ENCODE measurements around the gene ZNF441.
"Not testable (repeated sequence)": the region's sequence is repeated elsewhere in the genome, so short reads cannot be mapped to it uniquely, and the experiment has no call there.

Gene ZNF441

DNA sequence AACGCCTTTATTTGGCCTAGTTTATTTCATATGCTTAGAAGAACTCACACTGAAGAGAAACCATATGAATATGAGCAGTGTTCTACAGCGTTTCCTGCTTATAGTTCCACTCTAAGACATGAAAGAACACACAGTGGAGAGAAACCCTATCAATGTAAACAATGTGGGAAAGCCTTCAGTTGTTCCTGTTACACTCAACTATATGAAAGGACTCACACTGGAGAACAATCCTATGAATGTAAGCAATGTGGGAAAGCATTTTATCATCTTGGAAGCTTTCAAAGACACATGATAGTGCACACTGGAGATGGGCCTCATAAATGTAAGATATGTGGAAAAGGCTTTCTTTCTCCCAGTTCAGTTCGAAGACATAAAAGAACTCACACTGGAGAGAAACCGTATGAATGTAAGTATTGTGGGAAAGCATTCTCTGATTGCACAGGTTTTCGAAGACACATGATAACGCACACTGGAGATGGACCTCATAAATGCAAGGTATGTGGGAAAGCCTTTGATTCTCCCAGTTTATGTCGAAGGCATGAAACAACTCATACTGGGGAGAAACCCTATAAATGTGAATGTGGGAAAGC lies 13.7 kb downstream of the ZNF441 start:
- no peak for DNase-seq (ENCODE audit: low spot score)

DNA sequence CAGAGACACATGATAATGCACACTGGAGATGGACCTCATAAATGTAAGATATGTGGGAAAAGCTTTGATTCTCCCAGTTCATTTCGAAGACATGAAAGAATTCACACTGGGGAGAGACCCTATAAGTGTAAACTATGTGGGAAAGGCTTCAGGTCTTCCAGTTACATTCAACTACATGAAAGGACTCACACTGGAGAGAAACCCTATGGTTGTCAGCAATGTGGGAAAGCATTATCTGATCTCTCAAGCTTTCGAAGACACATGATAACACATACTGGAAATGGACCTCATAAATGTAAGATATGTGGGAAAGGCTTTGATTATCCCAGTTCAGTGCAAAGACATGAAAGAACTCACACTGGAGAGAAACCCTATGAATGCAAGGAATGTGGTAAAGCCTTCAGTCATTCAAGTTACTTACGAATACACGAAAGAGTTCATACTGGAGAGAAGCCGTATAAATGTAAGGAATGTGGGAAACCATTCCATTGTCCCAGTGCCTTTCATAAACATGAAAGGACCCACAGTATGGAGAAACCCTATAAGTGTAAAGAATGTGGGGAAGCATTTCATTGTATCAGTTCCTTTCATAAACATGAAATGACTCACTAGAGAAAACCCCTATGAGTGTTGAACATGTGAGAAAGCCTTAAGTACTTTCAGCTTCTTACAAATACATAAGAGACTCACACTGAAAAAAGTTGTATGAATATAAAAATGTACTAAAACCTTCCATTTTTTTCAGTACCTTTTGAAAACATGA lies 14.7 kb downstream of the ZNF441 start:
- no peak for DNase-seq (ENCODE audit: low spot score)

DNA sequence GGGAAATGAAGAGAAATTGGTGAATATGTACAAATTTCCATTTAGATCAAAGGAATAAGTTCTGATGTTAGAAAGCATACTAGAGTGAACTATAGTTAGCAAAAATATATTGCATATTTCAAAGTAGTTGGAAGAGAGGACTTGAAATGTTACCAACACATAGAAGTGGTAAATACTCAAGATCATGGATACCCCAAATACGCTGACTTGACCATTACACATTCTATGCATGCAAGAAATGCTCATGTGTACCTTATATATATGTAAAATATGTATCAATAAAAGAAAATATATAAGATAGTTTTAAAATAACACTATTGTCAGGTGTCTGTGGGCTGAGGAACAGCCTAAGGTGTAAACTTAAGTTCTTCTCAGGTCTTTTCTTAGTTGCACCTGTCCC lies 17.0 kb downstream of the ZNF441 start:
- DNase-seq (ENCODE audit: low spot score), result no peak

DNA sequence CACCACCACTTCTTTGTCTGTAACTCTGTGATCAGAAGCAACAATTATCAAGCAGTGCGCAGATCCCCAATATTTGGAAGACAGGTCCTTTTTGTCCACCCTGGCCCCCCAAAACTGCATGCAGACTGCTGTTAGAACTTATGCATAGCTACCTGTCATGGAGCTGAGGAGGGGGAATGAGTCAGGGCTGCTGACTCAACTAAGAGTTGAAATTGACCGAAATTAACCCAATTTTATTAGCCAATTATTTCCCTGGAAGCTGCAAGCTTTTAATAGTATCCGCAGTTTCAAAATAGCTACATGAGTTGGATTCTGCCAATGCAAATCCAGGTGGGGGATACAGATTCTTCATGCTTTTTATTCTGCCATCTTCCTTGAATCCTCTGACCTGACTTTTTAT lies 17.6 kb downstream of the ZNF441 start:
- no peak for DNase-seq (ENCODE audit: low spot score)

DNA sequence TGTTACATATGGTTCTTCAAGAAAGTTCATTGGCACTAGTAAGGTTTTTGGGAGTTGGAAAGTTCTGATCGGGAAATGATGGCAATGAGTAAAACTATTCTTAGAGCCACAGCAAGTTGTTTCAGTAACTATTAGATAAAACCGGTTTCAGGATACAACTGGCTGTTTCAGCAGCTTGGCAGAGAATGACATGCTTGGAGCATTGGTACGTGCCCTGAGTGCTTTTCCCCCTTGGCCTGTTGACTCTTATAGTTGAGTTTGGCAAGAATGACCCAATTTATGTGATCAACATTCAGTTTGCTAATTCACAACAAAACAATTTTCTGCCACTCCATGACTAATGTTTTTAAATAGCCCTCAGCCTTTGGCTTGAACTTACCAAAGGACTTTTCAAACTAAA lies 20.7 kb downstream of the ZNF441 start:
- DNase-seq (ENCODE audit: low spot score), result no peak

DNA sequence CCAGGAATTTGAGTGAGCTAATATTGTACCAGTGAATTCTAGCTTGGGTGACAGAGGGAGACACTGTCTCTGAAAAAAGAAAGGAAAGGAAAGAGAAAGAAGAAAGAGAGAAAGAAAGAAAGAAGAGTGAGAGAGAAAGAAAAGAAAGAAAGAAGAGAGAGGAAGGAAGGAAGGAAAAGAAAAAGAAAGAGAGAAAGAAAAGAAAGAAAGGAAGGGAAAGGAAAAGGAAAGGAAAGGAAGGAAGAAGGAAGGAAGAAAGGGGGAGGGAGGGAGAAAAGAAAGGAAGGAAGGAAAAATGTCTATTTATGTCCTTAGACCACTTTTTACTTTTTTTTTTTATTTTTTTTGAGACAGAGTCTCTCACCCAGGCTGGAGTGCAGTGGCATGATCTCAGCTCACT lies 26.1 kb downstream of the ZNF441 start:
- DNase-seq (ENCODE audit: low spot score), result no peak

DNA sequence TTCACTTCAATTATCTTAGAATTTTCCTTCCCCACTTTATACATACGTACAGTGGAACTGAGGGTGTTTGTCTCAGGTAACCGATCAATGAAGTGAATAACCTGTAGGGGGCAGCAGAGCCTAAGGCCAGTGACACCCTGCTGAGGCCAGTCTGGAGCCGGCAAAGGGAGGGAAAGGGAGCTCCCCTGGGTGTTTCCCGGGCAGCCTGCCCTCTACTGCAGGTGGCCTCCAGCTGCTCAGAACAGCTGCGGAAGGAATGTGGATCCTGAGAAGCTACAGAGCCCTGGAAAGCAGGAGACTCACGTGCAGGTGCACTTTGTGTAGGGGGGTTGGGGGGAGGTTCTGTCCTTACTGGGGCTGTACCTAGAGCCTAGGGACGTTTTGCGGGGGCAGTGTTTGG lies 30.7 kb downstream of the ZNF441 start:
- peak; percentile 86 for DNase-seq (ENCODE audit: low spot score)

DNA sequence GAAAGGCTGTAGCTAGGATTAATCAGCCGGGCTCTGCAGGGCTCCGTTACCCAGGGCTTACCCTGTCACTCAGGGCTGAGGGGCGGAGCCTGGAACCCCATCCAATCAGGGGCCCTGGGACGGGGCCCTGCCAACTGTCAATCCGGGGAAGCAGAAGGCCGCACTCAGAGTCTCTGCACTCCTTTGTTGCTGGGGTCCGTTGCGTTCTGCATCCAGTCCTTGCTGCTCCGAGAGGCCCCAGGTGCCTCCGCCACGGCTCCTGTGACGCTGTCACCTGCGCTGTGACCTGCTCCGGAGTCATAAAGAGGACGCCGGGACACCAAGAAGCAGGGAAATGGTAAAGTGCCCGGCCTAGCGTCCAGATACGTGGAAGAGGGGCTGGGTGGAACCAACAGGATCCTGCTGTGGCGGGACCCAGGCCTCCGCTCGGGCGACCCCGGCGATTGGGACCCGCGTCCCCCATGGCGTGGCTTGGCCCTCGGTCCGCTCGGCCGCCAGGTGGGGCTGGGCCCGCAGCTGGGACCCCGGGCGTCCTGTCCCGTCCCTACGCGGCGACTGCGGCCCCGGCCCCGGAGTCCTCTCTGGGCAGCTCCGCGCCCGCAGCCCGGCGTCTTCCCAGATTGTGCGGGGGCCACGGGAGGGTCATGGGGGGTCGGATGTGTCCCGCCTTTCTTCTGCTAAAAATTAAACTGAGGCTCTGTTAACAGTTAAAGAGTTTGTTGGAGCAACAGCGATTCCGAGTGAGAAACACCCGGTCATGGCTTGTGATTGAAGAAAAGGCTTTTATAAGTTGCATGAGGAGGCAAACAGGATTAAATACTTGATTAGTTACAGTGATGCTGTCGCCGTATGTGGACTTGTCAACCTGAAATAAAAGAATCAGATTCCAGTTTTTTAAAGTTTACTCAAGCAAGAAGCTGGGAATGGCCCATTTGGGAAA lies 31.9 kb downstream of the ZNF441 start, which contains the start of gene ZNF491:
ZNF491 (plus strand) TSS at position 133 of the 940 bp plus-strand sequence. CDS start 7,431 bp downstream, outside the sequence.
- DNase-seq (ENCODE audit: low spot score), result peak; percentile 94

DNA sequence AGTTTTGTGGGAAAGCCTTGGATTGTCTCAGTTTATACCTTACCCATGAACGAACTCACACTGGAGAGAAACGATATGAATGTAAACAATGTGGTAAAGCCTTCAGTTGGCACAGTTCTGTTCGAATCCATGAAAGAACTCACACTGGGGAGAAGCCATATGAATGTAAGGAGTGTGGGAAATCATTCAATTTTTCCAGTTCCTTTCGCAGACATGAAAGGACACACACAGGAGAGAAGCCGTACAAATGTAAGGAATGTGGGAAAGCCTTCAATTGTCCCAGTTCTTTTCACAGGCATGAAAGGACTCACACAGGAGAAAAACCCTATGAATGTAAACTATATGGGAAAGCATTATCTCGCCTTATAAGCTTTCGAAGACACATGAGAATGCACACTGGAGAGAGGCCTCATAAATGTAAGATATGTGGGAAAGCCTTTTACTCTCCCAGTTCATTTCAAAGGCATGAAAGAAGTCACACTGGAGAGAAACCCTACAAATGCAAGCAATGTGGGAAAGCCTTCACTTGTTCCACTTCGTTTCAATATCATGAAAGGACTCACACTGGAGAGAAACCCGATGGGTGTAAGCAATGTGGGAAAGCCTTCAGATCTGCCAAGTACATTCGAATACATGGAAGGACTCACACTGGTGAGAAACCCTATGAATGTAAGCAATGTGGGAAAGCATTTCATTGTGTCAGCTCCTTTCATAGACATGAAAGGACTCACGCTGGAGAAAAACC lies 39.7 kb downstream of the ZNF441 start:
- no peak for DNase-seq (ENCODE audit: low spot score)

DNA sequence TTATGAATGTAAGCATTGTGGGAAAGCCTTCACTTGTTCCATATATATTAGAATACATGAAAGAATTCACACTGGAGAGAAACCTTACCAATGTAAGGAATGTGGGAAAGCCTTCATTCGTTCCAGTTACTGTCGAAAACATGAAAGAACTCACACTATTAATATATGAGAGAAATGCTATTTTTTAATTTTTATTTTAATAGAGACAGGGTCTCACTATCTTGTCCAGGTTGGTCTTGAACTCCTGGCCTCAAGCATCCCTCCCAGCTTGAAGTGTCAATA lies 40.2 kb downstream of the ZNF441 start:
- no peak for DNase-seq (ENCODE audit: low spot score)

DNA sequence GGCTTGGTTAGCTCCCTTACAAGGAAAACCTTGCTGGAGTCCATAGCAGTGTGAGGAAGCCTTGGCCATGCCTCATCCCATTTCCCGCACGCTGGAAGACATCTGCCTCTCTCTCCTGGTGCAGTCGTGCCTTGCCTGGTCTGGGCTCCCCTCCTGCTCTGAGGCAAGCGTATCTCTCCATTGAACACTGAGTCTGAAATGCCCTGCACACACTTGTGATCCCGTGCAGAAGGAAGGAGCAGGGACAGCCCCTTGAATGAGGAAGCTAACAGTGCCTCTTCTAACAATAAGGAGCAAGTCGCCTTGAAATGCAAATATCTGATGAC lies 46.9 kb downstream of the ZNF441 start:
- DNase-seq (ENCODE audit: low spot score), result no peak

DNA sequence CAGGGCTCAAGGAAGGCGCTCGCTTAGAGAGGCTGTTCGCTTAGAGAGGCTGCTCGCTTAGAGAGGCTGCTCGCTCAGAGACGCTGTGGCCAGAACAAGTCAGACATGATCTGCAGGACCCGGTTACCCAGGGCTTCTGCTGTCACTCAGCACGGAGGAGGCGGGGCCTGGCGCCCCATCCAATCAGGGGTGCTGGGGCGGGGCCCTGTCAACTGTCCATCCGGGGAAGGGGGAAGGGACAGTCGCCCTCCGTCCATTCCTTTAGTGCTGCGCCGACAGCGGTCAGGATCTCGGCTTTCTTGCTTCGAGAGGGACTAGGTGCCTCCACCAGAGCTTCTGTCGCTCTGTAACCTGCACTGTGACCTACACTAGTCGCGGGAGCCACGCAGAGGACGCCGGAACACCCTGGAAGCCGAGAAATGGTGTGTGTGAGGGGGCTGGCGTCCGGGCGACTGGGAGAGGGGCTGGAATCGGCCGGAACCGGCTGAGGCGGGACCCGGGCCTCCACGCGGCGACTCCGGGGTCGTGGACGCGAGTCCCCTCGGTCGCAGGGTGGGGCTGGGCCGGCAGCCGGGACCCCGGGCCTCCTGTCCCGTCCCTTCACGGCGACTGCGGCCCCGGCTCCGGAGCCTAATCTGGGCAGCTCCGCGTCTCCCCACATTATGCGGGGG lies 47.4 kb downstream of the ZNF441 start, which contains the start of gene ZNF440:
ZNF440 (plus strand) TSS at position 245 of the 671 bp plus-strand sequence; CDS start at position 420, 175 bp downstream.
- peak; percentile 95 for DNase-seq (ENCODE audit: low spot score)

DNA sequence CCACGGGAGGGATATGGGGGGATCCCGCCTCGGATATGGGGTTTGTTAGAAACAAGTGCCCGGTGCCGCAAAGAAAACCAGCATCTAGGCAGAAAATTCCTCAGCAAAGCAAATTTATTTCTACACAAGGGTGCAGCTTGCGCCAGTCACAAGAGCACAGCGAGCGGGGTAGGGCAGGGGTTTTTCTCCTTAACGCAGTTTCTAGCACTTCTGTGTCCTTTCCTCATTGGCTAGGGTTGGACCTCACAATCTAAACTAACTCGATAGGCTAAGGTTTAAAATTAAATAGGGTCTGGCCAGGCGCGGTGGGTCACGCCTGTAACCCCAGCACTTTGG lies 47.9 kb downstream of the ZNF441 start:
- peak; percentile 12 for DNase-seq (ENCODE audit: low spot score)

DNA sequence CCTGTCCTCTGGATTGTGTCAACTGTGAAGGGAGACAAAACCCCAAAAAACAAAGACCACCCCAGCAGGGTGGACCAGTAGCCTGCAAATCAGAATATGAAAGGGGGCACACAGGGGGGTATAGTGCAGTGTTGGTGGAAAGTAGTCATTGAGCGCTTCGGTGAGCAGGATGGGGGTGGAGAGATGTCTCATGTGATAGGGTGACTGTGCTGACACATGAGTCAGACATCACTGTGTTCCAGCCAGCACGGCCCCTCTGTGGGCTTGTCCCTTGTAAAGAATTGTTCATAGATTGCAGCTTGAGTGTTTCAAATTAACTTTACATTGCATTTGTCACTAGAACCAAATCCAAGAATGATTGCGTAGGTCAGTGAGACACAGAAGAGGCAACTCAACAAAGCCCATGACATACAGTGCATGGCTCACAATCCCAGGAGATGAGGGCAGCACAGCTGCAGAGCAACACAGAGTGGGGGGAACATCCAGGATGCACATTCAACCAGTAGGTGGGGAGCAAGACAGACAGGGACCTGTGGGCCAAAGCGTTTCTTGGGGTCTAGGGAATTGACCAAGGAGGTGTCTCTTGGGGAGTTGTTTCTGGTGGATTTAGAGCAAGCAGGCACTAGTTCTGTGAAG lies 54.8 kb downstream of the ZNF441 start:
- no peak for DNase-seq (ENCODE audit: low spot score)

DNA sequence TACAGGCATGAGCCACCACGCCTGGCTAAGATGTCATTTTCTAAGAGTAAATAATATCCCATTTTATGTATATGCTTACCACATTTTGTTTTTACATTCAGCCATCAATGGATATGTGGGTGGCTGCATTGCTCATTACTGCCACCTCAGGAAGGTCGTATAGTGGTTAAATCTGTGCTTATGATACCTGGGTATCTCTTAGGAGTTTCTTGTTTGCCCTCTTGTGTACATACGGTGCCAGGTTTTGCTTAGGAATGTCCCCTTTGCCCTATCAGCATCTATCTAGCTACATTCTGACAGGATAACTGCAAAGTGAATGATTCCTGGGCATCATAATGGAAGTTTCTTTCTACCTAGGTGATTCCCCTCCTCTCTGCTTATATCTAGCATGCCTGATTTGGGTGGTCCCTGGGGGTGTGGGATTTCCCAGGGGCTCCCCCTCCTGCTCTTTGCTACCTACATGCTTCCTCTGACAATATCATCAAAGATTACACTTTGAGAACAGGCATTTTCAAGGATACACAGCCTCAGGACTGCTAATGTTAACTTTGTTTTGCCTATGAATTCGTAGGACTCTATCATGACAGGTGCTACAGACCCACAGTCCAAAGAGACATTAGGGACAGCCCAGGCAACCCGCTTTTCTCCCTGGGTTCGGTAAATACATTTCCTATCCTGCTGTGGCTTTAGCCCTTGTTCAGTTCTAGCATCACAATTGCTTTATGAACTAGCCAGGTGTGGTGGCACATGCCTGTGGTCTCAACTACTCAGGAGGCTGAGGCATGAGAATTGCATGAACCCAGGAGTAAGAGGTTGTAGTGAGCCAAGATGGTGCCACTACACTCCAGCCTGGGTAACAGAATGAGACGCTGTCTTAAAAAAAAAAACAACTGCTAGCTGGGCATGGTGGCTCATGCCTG lies 62.4 kb downstream of the ZNF441 start:
- DNase-seq (ENCODE audit: low spot score), result not testable (repeated sequence)

DNA sequence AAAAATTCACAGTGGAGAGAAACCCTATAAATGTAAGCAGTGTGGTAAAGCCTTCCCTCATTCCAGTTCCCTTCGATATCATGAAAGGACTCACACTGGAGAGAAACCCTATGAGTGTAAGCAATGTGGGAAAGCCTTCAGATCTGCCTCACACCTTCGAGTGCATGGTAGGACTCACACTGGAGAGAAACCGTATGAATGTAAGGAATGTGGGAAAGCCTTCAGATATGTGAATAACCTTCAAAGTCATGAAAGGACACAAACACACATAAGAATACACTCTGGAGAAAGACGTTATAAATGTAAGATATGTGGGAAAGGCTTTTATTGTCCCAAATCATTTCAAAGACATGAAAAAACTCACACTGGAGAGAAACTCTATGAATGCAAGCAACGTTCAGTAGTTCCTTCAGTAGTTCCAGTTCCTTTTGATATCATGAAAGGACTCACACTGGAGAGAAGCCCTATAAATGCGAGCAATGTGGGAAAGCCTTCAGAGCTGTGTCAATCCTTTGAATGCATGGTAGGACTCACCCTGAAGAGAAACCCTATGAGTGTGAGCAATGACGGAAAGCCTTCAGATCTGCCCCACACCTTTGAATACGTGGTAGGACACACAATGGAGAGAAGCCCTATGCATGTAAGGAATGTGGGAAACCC lies 65.6 kb downstream of the ZNF441 start:
- DNase-seq (ENCODE audit: low spot score), result no peak

DNA sequence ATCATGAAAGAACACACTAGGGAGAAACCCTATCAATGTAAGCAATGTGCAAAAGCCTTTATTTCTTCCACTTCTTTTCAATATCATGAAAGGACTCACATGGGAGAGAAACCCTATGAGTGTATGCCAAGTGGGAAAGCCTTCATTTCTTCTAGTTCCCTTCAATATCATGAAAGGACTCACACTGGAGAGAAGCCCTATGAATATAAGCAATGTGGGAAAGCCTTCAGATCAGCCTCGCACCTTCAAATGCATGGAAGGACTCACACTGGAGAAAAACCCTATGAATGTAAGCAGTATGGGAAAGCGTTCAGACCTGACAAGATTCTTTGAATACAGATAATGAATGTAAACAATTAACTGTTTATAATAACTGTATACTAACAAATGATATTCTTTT lies 66.7 kb downstream of the ZNF441 start:
- no peak for DNase-seq (ENCODE audit: low spot score)

All from globus pallidus (tissue), 1 donor.